ENCODE measurements around the gene DPY19L2.
A peak's percentile ranks its signal among the peaks of the same experiment; 100 is the strongest.

The DPY19L2 gene

GRCh38 chr12:63668028-63668799 is at the start of gene DPY19L2:
Gene DPY19L2, minus strand, starts transcription at chr12:63668493. Its CDS starts 100 bp downstream, at chr12:63668393.
- TF ChIP-seq CTCF (IDR thresholded peaks at IDR 0.05): no peak

GRCh38 chr12:63706336-63706735 is 38.0 kb upstream of the DPY19L2 start:
- TF ChIP-seq CTCF (IDR thresholded peaks at IDR 0.05): no peak

- TF ChIP-seq CTCF (IDR thresholded peaks at IDR 0.05): peak; percentile 34; the same call in 1 of the 2 replicates
Observed at GRCh38 chr12:63672550-63672949, 4.3 kb upstream of the DPY19L2 start.

GRCh38 chr12:63525831-63526230 is 142.5 kb downstream of the DPY19L2 start:
- TF ChIP-seq CTCF (IDR thresholded peaks at IDR 0.05): no peak

- TF ChIP-seq CTCF (IDR thresholded peaks at IDR 0.05): no peak
Observed at GRCh38 chr12:63521706-63522105, 146.6 kb downstream of the DPY19L2 start.
